OCI-LY7 (cell line): ENCODE results near the gene CYP11A1. TPM values are rescaled to one million over a fixed set of nuclear protein-coding genes. Genes with fewer than 3 reads are reported as not detected.

Source experiments
- BruUV-seq: library from RNA; stranded (reverse); fragments of 400-500 nt; replicated peaks from 2 replicates; lab custom pipeline; 2021; lab: Mats Ljungman, UMichigan
- CTCF ChIA-PET: fragments of 300-600 bp; sonication (Branson Sonifier 250); formaldehyde crosslinking; loops from one replicate; lab custom pipeline; 2022; ENCODE audit warnings: antibody characterized with exemption; ENCODE audit not compliant: unreplicated experiment; lab: Charles Lee
- POLR2A ChIA-PET: fragments of 300-600 bp; sonication (Branson Sonifier 250); formaldehyde crosslinking; loops from one replicate; lab custom pipeline; 2022; ENCODE audit warnings: antibody characterized with exemption; lab: Charles Lee
- DNase-seq: peaks from one replicate; pipeline ENCODE4 v3.0.0-alpha.2; 2015; ENCODE audit warnings: low spot score
- H2AFZ ChIP-seq: fragments of 200-600 bp; sonication (generic), shearing (Covaris generic); 2 replicates; pipeline ENCODE4 v1.6.1; 2014; ENCODE audit warnings: mild to moderate bottlenecking, antibody characterized with exemption, low read length, moderate library complexity
- H3K27ac ChIP-seq: fragments of 200-600 bp; sonication (generic); 2 replicates; pipeline ENCODE4 v1.5.1; 2014; ENCODE audit warnings: mixed run types, low read depth, mild to moderate bottlenecking, moderate library complexity, low read length, inconsistent platforms; ENCODE audit not compliant: poor library complexity, severe bottlenecking
- H3K36me3 ChIP-seq: fragments of 200-600 bp; sonication (generic); 2 replicates; pipeline ENCODE4 v1.6.1; 2014; ENCODE audit warnings: mild to moderate bottlenecking, antibody characterized with exemption, low read length, moderate library complexity, mixed read lengths; ENCODE audit not compliant: insufficient read depth
- H3K4me1 ChIP-seq: fragments of 200-600 bp; sonication (generic); 2 replicates; pipeline ENCODE4 v1.5.1; 2014; ENCODE audit warnings: mild to moderate bottlenecking, low read length; ENCODE audit not compliant: insufficient read depth, poor library complexity, severe bottlenecking
- H3K4me2 ChIP-seq: fragments of 200-600 bp; sonication (generic); 2 replicates; pipeline ENCODE4 v1.6.1; 2014; ENCODE audit warnings: mild to moderate bottlenecking, low read length
- H3K4me3 ChIP-seq: fragments of 200-600 bp; sonication (generic); 2 replicates; pipeline ENCODE4 v1.5.1; 2014; ENCODE audit warnings: mild to moderate bottlenecking, low read depth, low read length; ENCODE audit not compliant: poor library complexity, severe bottlenecking
- H3K79me2 ChIP-seq: fragments of 200-600 bp; sonication (generic); 2 replicates; pipeline ENCODE4 v1.6.1; 2016; ENCODE audit warnings: low read depth, mild to moderate bottlenecking, low read length, moderate library complexity, mixed read lengths; ENCODE audit not compliant: insufficient read depth
- H3K9me2 ChIP-seq: fragments of 200-600 bp; sonication (generic); 2 replicates; pipeline ENCODE4 v1.6.1; 2016; ENCODE audit warnings: mild to moderate bottlenecking, low read length, mixed read lengths; ENCODE audit not compliant: insufficient read depth
- H3K9me3 ChIP-seq: fragments of 200-600 bp; sonication (generic); 2 replicates; pipeline ENCODE4 v1.6.1; 2014; ENCODE audit warnings: mild to moderate bottlenecking, mixed run types, low read length, mixed read lengths
- H4K20me1 ChIP-seq: fragments of 200-600 bp; sonication (generic); 2 replicates; pipeline ENCODE4 v1.6.1; 2014; ENCODE audit warnings: mild to moderate bottlenecking, antibody characterized with exemption, low read length, moderate library complexity, mixed read lengths; ENCODE audit not compliant: insufficient read depth
- EZH2phosphoT487 ChIP-seq: fragments of 200-600 bp; sonication (generic); IDR thresholded peaks from 2 replicates; pipeline ENCODE4 v1.6.1; 2018; ENCODE audit warnings: low read depth, borderline replicate concordance, mild to moderate bottlenecking, mixed run types, antibody characterized with exemption, low read length, moderate library complexity, mixed read lengths
- intact Hi-C: fragments of 100-400 bp; cut with micrococcal nuclease; formaldehyde crosslinking; loops from one replicate; pipeline ENCODE4 v1.10.0; 2022; ENCODE audit not compliant: unreplicated experiment
- total RNA-seq, 2 experiments: library from RNA; depleted of rRNA in 1 of 2; stranded (reverse); fragments of >200 nt in 1 of 2; shearing (Covaris generic) in 1 of 2; gene quantifications; 2 replicates each; pipeline ENCODE4 v1.2.3, GENCODE V29; 2014 to 2022
- TF ChIP-seq, protein P1 (sequence below): fragments of 200-600 bp; sonication (generic); conservative IDR thresholded peaks from 2 replicates; pipeline ENCODE4 v1.5.1; 2014; ENCODE audit warnings: mild to moderate bottlenecking, antibody characterized with exemption, low read length, moderate library complexity, mixed read lengths

The CYP11A1 gene
- total RNA-seq, 2 experiments from 2014 or later, result not detected

DNA sequence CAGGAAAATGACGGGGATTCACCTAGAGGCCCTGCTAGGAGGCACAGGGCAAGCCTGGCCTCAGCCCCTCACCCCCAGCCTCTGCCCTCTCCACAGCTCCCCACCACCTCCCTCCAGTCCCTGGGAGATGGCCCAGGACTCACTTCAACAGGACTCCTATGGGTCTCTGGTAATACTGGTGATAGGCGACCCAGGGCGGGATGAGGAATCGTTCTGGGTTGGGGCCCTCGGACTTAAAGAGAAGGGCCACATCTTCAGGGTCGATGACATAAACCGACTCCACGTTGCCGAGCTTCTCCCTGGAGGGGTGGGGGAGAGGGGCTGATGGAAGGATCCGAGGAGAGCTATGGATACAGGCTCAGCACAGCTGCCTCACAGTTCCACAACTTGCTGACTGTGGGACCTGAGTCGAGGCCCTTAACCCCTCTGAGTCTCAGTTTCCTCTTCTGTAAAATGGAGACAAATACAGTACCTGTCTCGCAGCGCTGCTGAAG is 19.6 kb downstream of the CYP11A1 start:
- no peaks in the 10 kb centered on the region for H3K79me2 ChIP-seq
- no peaks in the 10 kb centered on the region for H3K36me3 ChIP-seq
- no peaks in the 10 kb centered on the region for H4K20me1 ChIP-seq
- no peak for DNase-seq
- POLR2A ChIA-PET, result interaction anchor here (0.6 kb wide), 1 partner anchor 49 kb away, joined by 7 read pairs; no protein-coding TSS in a partner anchor
- no TSS peak for BruUV-seq
- no peak overlapping the region for H3K4me3 ChIP-seq
- H2AFZ ChIP-seq, result no peak overlapping the region
- TF ChIP-seq, protein P1, sequence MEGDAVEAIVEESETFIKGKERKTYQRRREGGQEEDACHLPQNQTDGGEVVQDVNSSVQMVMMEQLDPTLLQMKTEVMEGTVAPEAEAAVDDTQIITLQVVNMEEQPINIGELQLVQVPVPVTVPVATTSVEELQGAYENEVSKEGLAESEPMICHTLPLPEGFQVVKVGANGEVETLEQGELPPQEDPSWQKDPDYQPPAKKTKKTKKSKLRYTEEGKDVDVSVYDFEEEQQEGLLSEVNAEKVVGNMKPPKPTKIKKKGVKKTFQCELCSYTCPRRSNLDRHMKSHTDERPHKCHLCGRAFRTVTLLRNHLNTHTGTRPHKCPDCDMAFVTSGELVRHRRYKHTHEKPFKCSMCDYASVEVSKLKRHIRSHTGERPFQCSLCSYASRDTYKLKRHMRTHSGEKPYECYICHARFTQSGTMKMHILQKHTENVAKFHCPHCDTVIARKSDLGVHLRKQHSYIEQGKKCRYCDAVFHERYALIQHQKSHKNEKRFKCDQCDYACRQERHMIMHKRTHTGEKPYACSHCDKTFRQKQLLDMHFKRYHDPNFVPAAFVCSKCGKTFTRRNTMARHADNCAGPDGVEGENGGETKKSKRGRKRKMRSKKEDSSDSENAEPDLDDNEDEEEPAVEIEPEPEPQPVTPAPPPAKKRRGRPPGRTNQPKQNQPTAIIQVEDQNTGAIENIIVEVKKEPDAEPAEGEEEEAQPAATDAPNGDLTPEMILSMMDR, result no peak
- no peaks in the 10 kb centered on the region for H3K9me2 ChIP-seq
- intact Hi-C loops, result no loop called here
- CTCF ChIA-PET, result no interaction called here
- no peaks in the 10 kb centered on the region for H3K9me3 ChIP-seq
- H3K4me1 ChIP-seq, result no peaks in the 10 kb centered on the region
- H3K27ac ChIP-seq, result no peak overlapping the region
- H3K4me2 ChIP-seq, result no peak overlapping the region

DNA sequence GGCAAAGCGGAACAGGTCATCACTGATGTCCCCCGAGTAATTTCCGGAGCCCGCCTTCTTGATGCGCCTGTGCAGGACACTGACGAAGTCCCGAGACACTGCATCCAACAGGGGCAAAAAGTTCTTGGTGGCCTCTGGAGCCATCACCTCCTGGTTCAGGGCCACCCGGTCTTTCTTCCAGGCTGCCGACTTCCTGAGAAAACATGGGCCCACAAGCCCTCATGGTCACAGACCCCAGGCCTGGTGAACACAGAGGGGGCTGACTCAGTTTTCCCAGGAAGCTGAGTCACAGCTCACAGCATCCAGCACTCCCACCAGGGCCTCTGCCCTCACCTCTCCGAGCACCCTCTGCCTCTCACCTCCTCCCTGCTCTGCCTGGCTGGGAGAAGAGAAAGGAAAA is 22.4 kb downstream of the CYP11A1 start:
- no peaks in the 10 kb centered on the region for H4K20me1 ChIP-seq
- H2AFZ ChIP-seq, result no peak overlapping the region
- no peaks in the 10 kb centered on the region for H3K9me2 ChIP-seq
- no peaks in the 10 kb centered on the region for H3K79me2 ChIP-seq
- H3K36me3 ChIP-seq, result no peaks in the 10 kb centered on the region
- TF ChIP-seq, protein P1, result no peak
- TF ChIP-seq EZH2phosphoT487, result no peak
- no peak overlapping the region for H3K4me3 ChIP-seq
- no peaks in the 10 kb centered on the region for H3K9me3 ChIP-seq
- CTCF ChIA-PET, result no interaction called here
- H3K27ac ChIP-seq, result no peak overlapping the region
- intact Hi-C loops, result no loop called here
- no peaks in the 10 kb centered on the region for H3K4me1 ChIP-seq
- no peak overlapping the region for H3K4me2 ChIP-seq
- DNase-seq, result no peak
- BruUV-seq, result no TSS peak
- POLR2A ChIA-PET, result no interaction called here

DNA sequence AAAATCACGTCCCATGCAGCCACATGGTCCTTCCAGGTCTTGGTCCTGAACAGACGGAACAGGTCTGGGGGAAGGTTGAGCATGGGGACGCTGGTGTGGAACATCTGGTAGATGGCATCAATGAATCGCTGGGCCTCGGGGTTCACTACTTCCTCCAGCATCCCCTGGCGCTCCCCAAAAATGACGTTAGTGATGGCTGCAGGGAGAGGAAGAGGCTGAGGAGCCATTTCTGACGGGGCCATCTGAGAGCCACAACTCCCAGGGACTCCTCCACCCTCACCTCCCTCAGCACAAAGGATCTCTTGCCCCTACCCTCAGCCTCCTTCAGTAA is 23.7 kb downstream of the CYP11A1 start:
- BruUV-seq, result no TSS peak
- no peaks in the 10 kb centered on the region for H3K9me3 ChIP-seq
- ChIA-PET CTCF (no interaction called here), POLR2A (no interaction called here)
- no peaks in the 10 kb centered on the region for H3K36me3 ChIP-seq
- no peaks in the 10 kb centered on the region for H4K20me1 ChIP-seq
- H3K79me2 ChIP-seq, result no peaks in the 10 kb centered on the region
- H3K4me2 ChIP-seq, result no peak overlapping the region
- no peak for TF ChIP-seq EZH2phosphoT487
- TF ChIP-seq, protein P1, result no peak
- intact Hi-C loops, result no loop called here
- no peak overlapping the region for H3K4me3 ChIP-seq
- no peak overlapping the region for H2AFZ ChIP-seq
- no peak overlapping the region for H3K27ac ChIP-seq
- H3K9me2 ChIP-seq, result no peaks in the 10 kb centered on the region
- no peaks in the 10 kb centered on the region for H3K4me1 ChIP-seq
- DNase-seq, result no peak
